NCI-H226 (cell line): Measurements from ENCODE around the gene ZC3H12D.
"Not testable (repeated sequence)": the region's sequence is repeated elsewhere in the genome, so short reads cannot be mapped to it uniquely, and the experiment has no call there.

Source experiments
- DNase-seq: peaks from one replicate; pipeline ENCODE4 v3.0.0-alpha.2; 2015

The ZC3H12D gene

DNA sequence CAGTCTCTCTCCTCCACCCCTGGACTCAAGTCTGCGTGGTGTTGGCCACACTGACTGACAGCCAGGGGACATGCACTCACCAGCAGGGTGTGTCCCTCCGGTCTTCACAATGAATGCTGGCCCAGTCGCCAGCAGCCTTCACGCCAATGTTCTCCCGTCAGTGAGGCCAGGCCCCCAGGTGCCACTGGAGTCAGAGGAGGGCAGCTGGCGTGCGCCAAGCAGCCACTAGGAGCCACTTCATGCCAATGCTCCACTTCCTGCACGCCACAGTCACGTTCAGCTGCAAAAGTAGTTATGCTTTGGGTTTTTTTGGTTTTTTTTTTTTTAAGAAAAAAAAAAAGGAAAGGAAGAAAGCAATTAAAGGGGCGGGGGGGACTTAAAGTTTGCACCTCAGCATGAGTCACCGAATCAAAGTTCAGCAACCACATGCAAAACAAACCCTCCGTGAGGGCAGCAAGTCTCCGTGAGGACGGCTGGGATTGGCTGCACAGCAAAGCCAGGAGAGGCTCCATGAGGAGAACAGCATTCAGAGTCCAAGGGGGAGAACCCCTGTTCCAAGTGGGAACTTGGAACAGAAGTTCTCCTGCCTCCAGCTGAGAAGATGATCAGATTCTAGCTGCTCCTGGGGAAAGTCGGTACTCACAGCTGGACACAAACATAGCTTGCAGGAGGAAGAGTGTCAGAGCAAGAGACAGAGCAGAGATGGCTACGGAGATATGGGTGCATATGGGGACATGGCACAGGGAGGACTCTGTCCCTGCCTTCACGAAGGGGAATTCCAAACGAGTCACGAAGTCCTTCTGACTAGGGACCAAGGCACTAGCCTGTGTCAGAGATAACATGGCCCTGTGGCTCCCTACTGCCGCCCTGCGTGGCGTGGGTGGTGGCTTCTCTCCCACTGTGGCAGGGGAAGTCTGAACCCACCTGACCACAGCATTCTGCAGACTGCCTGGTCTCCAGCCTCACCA, at the start of gene ZC3H12D:
TSS of gene ZC3H12D (minus strand) at position 282 of the 968 bp plus-strand sequence. CDS start 10,471 bp downstream, outside the sequence.
- DNase-seq, result no peak

DNA sequence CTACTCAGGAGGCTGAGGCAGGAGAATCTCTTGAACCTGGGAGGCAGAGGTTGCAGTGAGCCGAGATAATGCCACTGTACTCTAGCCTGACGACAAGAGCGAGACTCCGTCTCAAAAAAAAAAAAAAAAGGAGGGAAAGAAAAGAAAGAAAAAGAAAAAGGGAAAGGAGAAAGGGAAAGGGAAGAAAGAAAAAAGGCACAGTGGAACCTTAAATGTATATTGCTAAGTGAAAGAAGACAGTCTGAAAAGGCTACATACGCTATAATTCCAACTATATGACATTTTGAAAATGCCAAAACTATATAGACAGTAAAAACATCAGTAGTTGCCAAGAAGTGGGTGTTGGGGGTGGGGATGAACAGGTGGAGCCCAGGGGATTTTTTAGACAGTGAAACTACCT, 44.8 kb upstream of the ZC3H12D start:
- no peak for DNase-seq

- DNase-seq, result no peak
Observed at GRCh38 chr6:149515494-149515893, 30.7 kb upstream of the ZC3H12D start.

GRCh38 chr6:149513915-149514314, 29.1 kb upstream of the ZC3H12D start:
- no peak for DNase-seq

DNA sequence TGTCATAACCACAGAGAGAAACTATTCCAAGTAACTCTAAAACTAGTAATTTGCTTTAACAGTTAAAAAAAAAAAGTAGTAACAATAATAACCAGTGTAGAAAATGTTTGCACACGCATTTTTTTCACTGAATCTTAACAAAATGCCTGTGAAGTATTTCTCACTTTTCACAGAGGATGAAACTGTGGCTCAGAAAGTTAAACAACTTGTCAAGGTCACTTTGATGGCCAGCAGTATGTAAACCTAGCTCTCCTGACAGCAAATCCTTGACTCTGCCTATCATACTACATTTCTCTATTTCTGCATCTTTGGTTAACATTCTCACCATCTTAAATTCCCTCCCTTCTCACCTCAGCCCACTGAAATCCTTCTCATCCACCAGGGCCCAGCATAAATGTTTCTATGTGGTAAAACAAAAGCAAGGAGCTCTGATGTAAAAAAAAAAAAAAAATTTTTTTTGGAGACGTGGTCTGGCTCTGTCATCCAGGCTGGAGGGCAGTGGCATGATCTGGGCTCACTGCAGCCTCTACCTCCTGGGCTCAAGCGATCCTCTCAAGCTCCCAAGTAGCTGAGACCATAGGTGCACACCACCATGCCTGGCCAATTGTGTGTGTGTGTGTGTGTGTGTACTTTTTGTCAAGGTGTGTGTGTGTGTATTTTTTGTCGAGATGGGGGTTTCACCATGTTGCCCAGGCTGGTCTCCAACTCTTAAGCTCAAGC, 26.1 kb upstream of the ZC3H12D start:
- no peak for DNase-seq

DNA sequence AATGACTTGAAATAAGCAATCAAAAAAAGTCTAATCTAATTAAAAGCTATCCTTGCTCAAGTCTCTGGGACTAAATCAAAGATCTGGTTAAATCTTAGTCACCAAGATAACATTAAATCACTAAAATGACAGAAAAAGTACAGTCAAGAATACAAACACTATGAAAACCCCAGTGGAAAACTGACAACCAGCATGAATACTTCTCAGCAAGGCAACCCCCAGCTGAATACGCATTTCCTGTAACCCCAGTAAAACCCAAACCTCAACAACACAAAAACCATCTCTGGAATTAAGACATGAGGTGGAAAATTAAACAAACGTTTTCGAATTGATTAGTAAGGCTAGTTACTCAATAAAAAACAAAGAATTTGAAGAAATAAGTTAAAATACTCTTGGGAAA, 23.7 kb upstream of the ZC3H12D start:
- DNase-seq, result no peak

GRCh38 chr6:149503872-149504271, 19.1 kb upstream of the ZC3H12D start:
- no peak for DNase-seq

DNA sequence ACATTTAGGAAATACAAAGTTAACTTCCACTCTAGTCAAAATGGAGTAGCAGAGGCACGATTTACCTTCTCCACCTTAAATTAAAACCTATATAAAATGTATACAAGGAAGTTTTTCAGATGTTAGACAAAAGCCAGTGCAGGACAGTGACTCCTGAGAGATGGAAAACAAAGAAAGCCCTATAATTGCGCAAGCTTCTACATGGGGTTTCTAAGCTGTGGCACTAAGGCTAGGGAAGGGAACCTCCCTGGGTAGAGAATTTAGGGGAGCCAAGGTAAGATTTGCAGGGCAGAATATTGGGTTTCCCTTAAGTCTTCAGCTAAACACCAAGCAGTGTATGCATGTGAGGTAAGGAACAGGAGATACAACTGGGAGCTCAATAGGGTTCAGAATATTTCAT, 18.5 kb upstream of the ZC3H12D start:
- no peak for DNase-seq

GRCh38 chr6:149501768-149502167, 17.0 kb upstream of the ZC3H12D start:
- no peak for DNase-seq

DNA sequence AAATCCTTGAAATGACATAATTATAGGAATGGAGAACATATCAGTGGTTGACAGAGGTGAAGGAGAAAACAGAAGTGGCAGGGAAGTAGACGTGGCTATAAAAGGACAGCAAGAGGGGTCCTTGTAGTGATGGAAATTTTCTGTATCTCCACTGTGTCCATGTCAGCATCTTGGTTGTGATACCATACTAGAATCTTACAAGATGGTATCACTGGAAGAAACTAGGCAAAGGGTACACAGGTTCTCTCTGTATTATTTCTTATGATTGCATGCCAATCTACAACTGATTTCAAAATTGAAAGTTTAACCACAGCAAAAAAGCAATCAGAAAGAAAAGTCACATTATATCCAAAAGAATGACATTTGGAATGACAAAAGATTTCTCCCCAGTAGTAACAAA, 16.4 kb upstream of the ZC3H12D start:
- no peak for DNase-seq

DNA sequence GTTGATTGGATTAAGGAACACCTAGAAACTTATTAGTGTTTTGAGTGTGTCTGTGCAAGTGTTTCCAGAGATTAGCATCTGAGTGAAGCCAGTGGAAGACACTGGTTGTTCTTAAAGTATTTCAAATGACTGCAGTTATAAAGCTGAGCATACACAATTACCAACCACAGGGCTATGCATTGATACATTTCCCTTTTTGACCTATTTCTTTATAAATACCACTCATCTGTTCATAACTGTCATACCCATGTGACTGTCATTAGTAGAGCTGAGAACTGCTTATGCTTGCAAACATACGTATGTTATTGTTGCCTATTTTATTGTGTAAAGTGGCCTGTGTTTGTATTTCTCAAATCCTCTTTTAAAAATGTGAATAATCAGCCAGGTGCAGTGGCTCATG, 15.3 kb upstream of the ZC3H12D start:
- no peak for DNase-seq

GRCh38 chr6:149499066-149499465, 14.3 kb upstream of the ZC3H12D start:
- peak; percentile 63 for DNase-seq

- DNase-seq, result no peak
Observed at GRCh38 chr6:149497365-149497764, 12.6 kb upstream of the ZC3H12D start.

DNA sequence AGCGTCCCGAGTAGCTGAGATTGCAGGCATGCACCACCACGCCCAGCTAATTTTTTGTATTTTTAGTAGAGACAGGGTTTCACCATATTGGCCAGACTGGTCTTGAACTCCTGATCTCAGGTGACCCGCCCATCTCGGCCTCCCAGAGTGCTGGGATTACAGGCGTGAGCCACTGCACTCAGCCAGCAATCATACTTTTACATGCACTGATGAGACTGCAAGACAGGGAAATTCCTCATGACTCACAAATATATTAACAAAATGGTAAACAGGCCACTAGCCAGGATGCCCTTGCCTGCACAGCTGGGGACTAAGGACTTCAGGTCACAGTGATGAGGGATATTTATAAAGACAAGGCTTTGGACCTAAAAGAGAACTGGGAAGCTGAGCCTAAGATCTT, 11.8 kb upstream of the ZC3H12D start:
- peak; percentile 23 for DNase-seq

GRCh38 chr6:149495349-149496016, 10.7 kb upstream of the ZC3H12D start:
- not testable (repeated sequence) for DNase-seq

GRCh38 chr6:149494810-149495209, 10.0 kb upstream of the ZC3H12D start:
- peak; percentile 65 for DNase-seq

DNA sequence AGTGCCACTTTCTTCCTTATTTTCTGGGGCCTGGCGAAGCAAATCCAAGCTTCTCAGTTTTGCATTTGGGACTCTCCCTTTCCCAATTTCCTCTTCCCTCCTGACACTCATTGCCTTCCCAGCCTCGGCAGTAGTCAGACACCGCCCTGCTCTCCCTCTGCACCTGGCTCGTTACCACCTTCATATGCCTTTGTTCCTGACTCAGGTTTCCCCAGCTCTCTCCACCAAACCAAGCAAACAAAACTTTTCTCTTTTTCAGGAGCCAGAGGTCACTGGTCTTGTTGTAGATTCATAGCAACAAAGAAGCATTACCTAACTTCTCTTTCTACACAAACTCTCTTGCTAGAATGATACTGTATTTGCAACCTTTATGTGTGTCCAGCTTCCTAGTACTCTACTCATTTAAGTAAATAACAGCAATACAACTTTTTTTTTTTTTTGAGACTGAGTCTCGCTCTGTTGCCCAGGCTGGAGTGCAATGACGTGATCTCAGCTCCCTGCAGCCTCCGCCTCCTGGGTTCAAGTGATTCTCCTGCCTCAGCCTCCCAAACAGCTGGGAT, 9.0 kb upstream of the ZC3H12D start:
- no peak for DNase-seq

- DNase-seq, result no peak
Observed at GRCh38 chr6:149492798-149493343, 8.1 kb upstream of the ZC3H12D start.

DNA sequence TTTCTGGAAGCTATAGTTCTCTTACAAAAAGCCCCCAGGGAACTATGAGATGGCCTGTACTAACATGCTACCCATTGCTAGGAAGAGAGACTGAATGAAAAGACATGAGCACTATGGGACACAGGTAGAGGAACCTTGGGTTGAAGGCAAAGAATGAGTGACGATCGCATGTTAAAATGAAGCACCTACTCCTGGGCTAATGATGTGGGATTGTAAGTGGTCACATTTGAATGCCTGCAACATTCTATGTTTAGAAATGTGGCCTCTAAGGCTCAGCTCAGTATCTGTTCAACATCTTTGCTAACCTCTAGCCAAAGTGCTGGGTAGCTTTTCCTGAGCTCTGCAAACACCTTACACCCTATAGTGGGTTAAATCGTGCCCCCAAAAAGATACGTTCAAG, 5.2 kb upstream of the ZC3H12D start:
- DNase-seq, result no peak

- no peak for DNase-seq
Observed at GRCh38 chr6:149488815-149489214, 4.0 kb upstream of the ZC3H12D start.

DNA sequence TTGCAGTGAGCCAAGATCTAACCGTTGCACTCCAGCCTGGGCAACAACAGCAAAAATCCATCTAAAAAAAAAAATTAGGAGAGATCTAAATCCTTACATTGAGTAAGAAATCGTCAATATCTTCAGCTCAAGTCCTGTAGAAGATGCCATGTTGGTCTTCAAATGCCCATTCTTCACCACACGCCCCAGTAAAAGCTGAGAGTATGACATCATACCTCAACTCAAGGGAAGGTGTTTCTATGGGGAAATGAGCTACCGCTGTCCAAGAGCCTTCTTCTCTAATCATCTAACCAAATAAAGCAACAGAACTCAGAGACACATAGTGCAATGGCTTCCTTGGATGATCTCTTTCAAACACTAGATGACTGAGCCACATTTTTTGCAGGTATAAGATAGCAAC, 2.5 kb upstream of the ZC3H12D start:
- no peak for DNase-seq

DNA sequence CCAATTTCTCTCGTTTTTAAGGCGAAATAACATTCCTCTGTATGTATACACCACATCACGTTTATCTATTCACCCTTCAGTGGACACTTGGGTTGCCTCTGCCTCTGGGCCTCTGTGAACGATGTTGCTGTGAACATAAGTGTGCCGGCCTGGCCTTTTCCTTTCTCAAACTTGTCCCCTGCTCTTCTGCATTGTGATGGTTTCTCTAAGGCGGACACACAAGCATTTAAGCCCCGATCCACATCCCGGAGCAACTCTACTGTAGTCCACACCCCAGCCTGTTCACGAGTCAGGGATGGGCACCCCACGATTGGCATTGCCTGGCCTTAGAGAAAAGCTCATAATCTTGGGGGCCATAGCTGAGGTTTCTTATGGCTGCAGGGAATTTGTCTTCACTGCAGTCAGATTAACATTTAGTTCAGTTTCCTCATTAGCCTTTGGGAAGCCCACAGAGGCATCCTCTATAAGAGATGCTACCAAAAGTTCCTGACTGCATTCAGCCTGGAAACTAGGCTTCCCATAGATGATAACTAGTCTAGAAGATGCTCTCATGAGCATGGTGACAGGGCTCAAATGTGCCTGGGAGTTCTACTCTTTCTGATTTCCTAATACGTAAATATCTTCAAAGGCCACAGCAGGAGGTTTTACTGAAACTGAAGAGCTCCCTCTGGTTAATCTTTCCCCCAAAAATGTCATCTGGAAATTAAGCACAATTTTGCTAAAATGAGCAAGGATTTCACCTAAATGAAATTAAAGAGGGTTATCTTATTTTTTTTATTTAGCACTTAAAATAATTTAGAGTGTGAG, 762 bp downstream of the ZC3H12D start:
- DNase-seq, result no peak
